ENCODE data around the gene BTRC. TPM values are rescaled to one million over a fixed set of nuclear protein-coding genes. Genes with fewer than 3 reads are reported as not detected.
A peak's percentile ranks its signal among the peaks of the same experiment; 100 is the strongest.

Gene BTRC
- total RNA-seq, 2 donors from 2014 or later = 13.5 to 16.6 TPM

DNA sequence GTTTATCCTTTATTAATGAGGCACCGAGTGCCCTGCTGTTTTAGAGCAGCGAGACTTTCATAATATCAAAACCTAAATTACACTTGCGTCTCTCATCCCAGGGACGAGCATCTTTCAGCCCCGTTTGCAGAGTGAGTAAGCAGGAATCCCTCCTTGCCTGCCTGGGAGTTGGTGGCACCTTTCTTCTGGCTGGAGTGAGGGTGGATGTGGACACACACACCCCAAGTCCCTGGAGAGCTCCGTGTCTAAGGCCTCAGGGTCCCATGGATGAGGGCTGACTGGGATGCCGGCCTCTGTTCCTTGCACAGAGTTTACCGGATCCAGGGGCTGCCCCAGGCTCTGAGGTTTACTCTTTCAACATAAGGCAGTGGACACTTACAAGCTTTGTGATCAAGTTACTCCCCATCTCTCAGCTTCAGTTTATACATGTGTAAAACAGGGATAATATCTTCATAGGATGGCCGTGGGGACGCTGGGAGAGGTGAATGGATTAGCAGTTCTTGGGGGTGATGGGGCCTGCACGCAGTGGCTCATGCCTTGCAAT, 209.6 kb downstream of the BTRC start:
- H3K4me3 Mint-ChIP-seq = no peak overlapping the region
- DNase-seq (ENCODE audit: low spot score) (peak; percentile 45), ATAC-seq (no peak)
- peak overlapping the region in 1 of 2 donors; percentile 56 for H3K27ac Mint-ChIP-seq
- no peaks in the 10 kb centered on the region for H3K36me3 Mint-ChIP-seq
- H3K27me3 Mint-ChIP-seq = peaks cover 23 to 30% of the 10 kb centered on the region in 2 donors
- no peaks in the 10 kb centered on the region for H3K9me3 Mint-ChIP-seq
- peaks cover 8 to 11% of the 10 kb centered on the region in 2 donors for H3K4me1 Mint-ChIP-seq (ENCODE audit: low read depth in 2 of 2)

DNA sequence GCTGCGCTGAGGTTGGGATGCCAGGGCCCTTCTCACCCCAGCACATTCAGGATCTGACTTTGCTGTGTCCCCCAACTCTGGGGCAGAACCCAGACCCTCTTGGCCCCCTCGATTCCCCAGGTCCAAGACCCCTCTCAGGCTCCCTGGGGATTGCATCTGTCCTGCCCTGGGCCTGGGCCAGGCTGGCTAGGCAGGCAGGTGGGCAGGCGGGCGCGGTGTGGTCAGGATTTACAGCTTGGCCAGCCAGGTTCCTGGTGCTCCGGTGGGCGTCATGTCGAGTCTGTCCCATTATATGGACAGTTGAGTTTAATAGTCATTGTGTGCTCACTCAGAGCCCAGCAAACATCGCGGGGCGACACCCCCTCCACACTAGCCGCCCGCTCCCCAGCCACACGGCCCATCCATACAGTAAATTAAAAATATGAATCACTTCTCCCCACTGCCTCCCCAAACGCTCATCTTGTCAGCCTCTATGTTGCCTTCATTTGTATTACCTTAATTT, 210.6 kb downstream of the BTRC start:
- Mint-ChIP-seq H3K4me3 (no peak overlapping the region), H3K27me3 (peaks cover 26 to 34% of the 10 kb centered on the region in 2 donors), H3K9me3 (no peaks in the 10 kb centered on the region), H3K27ac (no peak overlapping the region), H3K4me1 (ENCODE audit: low read depth in 2 of 2) (peaks cover 8 to 10% of the 10 kb centered on the region in 2 donors), H3K36me3 (no peaks in the 10 kb centered on the region)
- no peak for ATAC-seq
- DNase-seq (ENCODE audit: low spot score) = no peak

DNA sequence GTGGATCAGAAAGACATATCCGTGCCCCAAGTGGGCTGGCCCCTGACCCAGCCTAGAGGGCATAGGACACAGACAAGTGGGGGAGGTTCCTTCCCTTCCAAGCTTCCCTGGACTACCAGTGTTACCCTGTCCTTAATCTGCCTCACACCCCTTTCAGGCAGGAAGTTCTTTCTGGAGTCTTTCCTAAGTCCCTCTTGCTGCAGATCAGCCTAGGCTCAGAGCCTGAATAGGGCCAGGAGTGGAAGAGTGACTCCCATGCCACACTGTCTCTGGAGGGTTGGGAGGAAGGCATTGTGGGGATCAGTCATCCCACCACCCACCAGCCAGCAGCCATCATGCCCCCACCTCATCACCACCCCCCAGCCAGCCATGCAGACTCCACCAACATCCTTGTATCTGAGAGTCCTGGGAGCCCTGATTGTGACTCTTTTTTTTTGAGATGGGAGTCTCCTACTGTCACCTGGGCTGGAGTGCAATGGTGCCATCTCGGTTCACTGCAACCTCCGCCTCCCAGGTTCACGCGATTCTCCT, 211.5 kb downstream of the BTRC start:
- Mint-ChIP-seq H3K9me3 (no peaks in the 10 kb centered on the region), H3K4me3 (no peak overlapping the region), H3K36me3 (no peaks in the 10 kb centered on the region), H3K27me3 (peaks cover 26 to 34% of the 10 kb centered on the region in 2 donors), H3K27ac (no peak overlapping the region), H3K4me1 (ENCODE audit: low read depth in 2 of 2) (peaks cover 8 to 9% of the 10 kb centered on the region in 2 donors)
- DNase-seq (ENCODE audit: low spot score) = peak; percentile 49
- no peak for ATAC-seq

DNA sequence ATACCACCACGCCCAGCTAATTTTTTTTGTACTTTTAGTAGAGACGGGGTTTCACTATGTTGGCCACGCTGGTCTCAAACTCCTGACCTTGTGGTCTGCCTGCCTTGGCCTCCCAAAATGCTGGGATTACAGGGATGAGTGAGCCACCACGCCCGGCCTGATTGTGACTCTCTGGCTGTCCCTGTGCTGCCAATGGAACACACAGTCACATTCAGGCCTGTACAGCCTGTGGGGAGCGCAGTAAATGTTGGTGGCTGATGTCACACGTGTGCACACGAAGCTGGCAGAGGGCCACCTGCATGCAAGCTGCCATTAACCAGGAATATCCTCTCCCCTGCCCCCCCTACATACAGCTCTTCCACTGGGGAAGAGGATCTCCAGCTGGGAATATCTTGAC, 212.0 kb downstream of the BTRC start:
- no peak overlapping the region for H3K4me3 Mint-ChIP-seq

DNA sequence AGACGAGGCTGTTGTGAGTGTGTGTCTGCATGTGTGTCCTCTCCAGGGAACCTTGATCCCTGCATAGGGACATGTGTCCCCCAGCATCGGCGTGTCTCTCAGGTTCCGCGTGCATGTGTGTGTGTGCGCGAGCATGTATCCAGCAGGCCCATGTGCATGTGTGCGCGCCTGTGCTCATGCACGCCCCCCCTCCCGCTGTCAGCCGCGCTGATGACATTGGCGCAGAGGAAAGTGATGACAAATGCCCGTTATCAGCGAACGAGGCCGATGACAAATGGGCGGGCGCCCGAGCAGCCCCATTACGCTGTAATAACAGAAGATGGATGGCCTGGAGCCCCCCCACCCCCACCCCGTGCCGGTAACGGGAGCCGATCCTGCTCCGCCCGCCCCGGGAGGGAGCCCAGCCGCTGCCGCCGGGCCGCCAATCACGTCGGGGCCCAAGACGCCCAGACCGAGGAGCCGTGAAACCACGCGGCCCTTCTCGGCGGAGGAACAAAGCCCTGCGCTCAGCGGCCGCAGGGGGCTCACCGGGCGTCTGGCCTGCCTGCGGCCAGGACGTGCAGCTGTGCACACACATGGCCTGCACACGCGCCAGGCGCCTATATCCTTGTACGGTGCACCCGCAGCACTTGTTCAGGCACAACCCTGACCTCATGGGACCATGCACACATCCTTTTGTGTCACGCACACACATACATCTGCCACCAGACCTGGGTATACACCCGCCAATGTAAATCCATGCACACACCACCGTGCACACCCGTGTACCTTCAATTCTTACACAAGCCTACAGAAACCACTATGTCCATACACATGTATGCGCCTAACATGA, 212.6 kb downstream of the BTRC start:
- no peaks in the 10 kb centered on the region for H3K9me3 Mint-ChIP-seq
- peaks cover 26 to 34% of the 10 kb centered on the region in 2 donors for H3K27me3 Mint-ChIP-seq
- DNase-seq (ENCODE audit: low spot score) (peak; percentile 61), ATAC-seq (peak; percentile 4 to 13)
- no peaks in the 10 kb centered on the region for H3K36me3 Mint-ChIP-seq
- H3K27ac Mint-ChIP-seq = no peak overlapping the region
- no peak overlapping the region for H3K4me3 Mint-ChIP-seq
- peaks cover 8 to 9% of the 10 kb centered on the region in 2 donors for H3K4me1 Mint-ChIP-seq (ENCODE audit: low read depth in 2 of 2)

More for the DNA sequence above, 212.0 kb downstream of the BTRC start:
- H3K27ac Mint-ChIP-seq = no peak overlapping the region
- DNase-seq (ENCODE audit: low spot score) (peak; percentile 13), ATAC-seq (no peak)
- peaks cover 8 to 9% of the 10 kb centered on the region in 2 donors for H3K4me1 Mint-ChIP-seq (ENCODE audit: low read depth in 2 of 2)
- H3K9me3 Mint-ChIP-seq = no peaks in the 10 kb centered on the region
- peaks cover 26 to 34% of the 10 kb centered on the region in 2 donors for H3K27me3 Mint-ChIP-seq
- no peaks in the 10 kb centered on the region for H3K36me3 Mint-ChIP-seq

DNA sequence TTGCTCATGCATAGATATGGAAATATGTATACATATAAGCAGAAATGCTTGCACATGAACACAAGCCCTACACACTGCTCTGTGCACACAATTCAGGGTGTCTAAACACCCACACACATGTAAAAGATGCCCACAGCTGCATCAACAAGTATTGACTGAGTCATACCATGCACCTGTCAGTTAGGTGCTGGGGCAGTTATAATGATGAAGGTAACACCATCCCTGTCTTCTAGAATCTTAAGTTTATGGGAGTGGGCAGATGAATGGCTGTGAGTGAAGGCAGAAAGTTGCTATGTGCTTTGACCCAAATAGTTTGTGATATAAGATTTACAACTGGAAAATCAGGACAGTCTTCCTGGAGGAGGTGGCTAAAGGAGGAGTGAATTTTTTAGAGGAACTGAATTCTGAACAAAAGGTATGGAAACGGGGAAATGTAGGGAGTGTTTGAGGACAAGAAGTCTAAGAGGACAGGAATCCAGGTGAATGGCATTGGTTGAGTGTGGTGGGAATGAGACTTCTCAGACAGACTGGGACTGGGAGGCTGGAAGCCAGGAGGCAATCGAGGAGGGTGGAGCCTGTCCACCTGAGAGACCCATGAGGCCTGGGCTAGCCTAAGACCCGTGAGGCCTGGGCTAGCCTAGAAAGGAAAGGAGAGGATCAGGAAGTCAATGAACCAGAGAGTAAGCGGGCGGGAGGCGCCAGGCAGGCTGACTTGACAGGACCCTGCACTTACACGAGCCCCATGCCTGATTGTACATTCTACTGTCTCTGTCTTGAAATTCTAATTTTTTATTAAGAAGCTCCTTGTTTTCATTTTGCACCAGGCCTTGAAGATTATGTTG, 213.4 kb downstream of the BTRC start:
- Mint-ChIP-seq H3K27me3 (peaks cover 26 to 34% of the 10 kb centered on the region in 2 donors), H3K27ac (no peak overlapping the region), H3K9me3 (no peaks in the 10 kb centered on the region), H3K4me3 (no peak overlapping the region), H3K4me1 (ENCODE audit: low read depth in 2 of 2) (peaks cover 8 to 9% of the 10 kb centered on the region in 2 donors), H3K36me3 (no peaks in the 10 kb centered on the region)
- no peak for ATAC-seq
- peak; percentile 50 for DNase-seq (ENCODE audit: low spot score)

DNA sequence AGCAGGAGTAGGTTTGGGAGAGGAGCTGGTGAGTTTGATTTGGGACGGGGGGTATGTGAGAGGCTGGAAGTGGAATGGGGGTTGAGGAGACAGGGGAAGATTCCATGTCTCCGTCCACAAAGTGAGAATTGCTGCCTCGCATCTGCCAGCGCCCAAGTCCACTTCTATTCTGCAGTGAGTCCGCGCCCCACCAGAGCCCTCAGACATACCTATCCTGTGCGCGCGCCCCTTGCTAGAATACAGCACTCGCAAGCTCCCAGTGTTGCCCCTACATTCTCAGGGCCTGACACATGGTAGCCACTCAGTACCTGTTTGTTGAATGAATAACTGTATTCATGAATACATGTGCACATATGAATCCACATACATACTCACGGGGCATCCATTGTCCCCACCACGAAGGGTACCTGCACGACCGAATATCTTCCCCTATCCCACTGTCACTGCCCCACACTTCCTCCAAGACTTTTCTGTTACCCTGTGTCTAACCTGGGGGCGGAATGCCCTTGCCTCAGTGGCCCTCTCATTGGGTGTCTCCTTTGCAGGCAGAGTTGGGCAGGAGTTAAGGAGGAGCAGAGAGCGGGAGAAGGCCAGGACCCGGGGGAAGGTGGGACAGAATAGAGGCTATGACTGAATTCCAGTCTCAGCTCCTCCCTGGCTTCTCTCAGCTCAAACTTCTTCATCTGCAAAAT, 214.2 kb downstream of the BTRC start:
- Mint-ChIP-seq H3K4me3 (no peak overlapping the region), H3K9me3 (no peaks in the 10 kb centered on the region), H3K27me3 (peaks cover 26 to 34% of the 10 kb centered on the region in 2 donors), H3K4me1 (ENCODE audit: low read depth in 2 of 2) (peaks cover 8 to 9% of the 10 kb centered on the region in 2 donors), H3K36me3 (no peaks in the 10 kb centered on the region), H3K27ac (no peak overlapping the region)
- peak; percentile 54 for DNase-seq (ENCODE audit: low spot score)
- no peak for ATAC-seq

DNA sequence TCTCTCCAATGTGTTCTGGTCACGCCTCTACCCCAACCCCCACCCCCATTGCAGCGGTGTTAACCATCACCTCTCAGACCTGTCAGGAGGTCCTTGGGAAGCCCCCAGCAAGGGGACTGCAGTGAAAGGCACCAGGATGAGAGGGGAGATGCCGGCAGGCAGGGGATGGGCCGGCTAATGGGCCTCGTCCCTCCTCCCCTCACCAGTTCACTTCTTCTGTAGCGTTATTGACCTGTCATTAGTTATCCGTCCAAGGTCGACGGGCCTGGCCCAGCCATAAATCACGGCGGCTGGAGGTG, 215.3 kb downstream of the BTRC start:
- no peak overlapping the region for H3K27ac Mint-ChIP-seq
- H3K27me3 Mint-ChIP-seq = peaks cover 26 to 29% of the 10 kb centered on the region in 2 donors
- H3K36me3 Mint-ChIP-seq = no peaks in the 10 kb centered on the region
- ATAC-seq = no peak
- H3K4me1 Mint-ChIP-seq (ENCODE audit: low read depth in 2 of 2) = peaks cover 8 to 9% of the 10 kb centered on the region in 2 donors
- no peaks in the 10 kb centered on the region for H3K9me3 Mint-ChIP-seq
- no peak for DNase-seq (ENCODE audit: low spot score)
- H3K4me3 Mint-ChIP-seq = peak overlapping the region; percentile 62

DNA sequence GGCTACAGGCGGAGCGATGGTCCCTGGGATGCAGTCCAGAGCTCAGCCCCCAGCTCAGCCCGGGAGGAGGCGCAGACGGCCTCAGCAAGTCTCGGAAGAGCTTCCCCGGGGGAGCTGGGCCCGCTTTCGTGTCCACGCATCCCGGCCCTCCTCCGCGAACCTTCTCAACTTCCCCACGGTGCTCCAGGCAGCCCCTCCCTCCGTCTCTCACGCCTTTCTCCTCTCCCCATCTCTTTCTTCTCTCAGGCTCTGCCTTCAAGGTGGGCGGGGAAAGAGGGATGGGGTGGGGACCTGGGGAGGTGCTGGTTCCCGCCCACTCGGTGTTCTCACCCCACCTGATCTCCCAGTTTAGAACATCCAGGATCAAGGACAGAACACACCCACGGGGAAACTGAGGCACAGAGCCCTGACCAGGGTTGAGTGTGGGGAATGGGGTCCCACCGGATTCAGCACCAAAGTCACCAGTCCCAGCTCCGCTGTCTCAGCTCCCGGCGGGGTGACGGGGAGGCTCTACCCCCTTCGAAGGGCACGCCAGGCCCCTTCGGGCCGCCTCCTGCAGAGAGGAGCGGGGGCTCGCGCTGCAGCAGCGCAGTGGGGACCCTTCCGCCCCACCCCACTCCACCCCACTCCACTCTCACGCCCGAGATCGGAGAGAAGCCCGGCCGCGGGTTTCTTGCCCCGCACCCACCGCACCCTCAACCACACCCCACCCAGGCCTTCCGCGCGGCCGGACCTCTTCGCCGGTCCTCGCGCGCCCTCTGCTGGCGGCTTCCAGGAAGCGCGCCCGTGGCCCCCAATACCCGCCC, 215.9 kb downstream of the BTRC start:
- peaks cover 8 to 9% of the 10 kb centered on the region in 2 donors for H3K4me1 Mint-ChIP-seq (ENCODE audit: low read depth in 2 of 2)
- ATAC-seq = peak; percentile 87 to 91
- H3K4me3 Mint-ChIP-seq = peak overlapping the region; percentile 62
- H3K9me3 Mint-ChIP-seq = no peaks in the 10 kb centered on the region
- no peak overlapping the region for H3K27ac Mint-ChIP-seq
- H3K36me3 Mint-ChIP-seq = no peaks in the 10 kb centered on the region
- H3K27me3 Mint-ChIP-seq = peaks cover 26 to 27% of the 10 kb centered on the region in 2 donors
- peak; percentile 78 for DNase-seq (ENCODE audit: low spot score)

DNA sequence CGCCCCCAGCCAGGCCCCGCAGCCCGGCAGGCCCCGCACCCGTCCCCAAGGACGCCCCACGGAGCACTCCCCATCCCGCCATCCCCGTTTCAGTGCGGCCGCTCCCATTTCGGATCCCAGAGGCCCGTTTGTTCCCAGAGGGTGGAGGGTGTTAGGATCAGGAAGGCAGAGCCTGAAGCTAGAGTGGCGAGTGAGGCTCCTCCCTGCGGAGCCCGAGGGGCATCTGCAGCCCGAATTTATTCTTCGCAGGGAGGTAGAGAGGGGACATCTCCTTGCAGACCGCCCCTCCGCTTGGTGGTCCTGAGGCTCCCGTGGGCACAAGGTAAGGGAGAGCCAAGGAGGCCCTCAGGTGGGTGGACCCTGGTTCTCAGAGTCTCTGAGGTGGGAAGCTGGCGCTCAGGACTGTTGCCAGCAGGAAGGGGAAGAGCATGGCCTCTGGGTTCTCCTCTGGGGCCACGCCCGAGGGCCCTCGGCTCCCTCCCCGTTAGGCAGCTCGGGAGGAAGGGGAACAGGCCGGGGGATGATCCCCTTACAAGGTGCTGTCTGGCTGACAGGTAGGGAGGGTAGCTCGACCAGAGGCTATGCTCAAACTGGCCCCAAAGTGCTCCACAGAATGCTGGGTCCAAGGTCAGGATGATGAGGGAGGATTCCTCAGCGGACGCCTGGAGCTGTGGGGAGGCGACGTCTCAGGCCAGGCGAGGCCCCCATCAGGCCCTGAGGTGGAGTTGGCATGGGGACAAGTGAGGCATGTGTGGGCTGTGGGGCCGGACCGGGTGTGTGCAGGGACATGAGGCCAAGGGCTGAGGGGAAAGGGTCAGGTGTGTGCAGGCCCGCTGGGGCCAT, 216.7 kb downstream of the BTRC start:
- Mint-ChIP-seq H3K36me3 (no peaks in the 10 kb centered on the region), H3K27me3 (peaks cover 20 to 21% of the 10 kb centered on the region in 2 donors), H3K9me3 (no peaks in the 10 kb centered on the region), H3K4me3 (peak overlapping the region; percentile 62), H3K4me1 (ENCODE audit: low read depth in 2 of 2) (peaks cover 8 to 9% of the 10 kb centered on the region in 2 donors), H3K27ac (no peak overlapping the region)
- no peak for ATAC-seq
- DNase-seq (ENCODE audit: low spot score) = no peak

DNA sequence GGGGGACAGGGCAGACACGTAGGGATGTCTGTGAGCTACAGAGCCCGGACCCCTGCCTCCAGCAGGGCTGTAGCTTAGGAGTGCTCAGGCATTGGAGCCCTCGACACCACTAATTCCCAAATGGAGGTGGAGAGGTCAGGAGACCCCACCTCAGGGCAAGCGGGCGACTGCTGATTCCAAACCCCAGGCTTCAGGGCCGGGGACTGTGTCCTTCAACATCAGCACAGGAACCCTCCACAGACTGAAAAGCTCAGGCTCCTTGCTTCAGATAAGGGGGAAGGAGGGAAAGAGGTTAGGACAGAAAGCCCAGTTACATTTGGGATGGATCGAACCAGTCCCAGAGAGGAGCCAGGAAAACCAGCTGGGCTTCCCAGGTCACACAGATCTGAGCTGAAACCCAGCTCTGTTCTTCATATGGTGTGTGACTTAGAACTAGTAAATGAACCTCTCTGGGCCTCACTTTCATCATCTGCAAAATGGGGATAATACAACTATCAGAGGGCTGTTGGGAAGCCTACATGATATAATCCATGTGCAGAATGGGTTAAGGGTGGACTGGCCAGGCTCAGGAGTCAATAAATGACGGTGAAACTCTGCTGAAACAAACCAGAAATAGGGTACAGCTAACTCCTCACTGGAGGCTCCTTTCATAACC, 217.4 kb downstream of the BTRC start:
- ATAC-seq = no peak
- no peak for DNase-seq (ENCODE audit: low spot score)
- peaks cover 16 to 21% of the 10 kb centered on the region in 2 donors for H3K27me3 Mint-ChIP-seq

More for the DNA sequence above, 217.4 kb downstream of the BTRC start:
- H3K27ac Mint-ChIP-seq = no peak overlapping the region
- no peaks in the 10 kb centered on the region for H3K9me3 Mint-ChIP-seq
- H3K36me3 Mint-ChIP-seq = no peaks in the 10 kb centered on the region
- H3K4me3 Mint-ChIP-seq = no peak overlapping the region
- peaks cover 6 to 8% of the 10 kb centered on the region in 2 donors for H3K4me1 Mint-ChIP-seq (ENCODE audit: low read depth in 2 of 2)
